Mesendoderm (in vitro differentiated cells): Measurements from ENCODE around the gene HSP90AA1.
"Not testable (repeated sequence)": the region's sequence is repeated elsewhere in the genome, so short reads cannot be mapped to it uniquely, and the experiment has no call there.

Source experiments
- DNase-seq: peaks from one replicate; pipeline ENCODE4 v3.0.0; 2013
- H2AK5ac ChIP-seq: 2 replicates; pipeline ENCODE4 v1.6.1; 2013; ENCODE audit warnings: low read length, inconsistent platforms
- H2BK120ac ChIP-seq: 2 replicates; pipeline ENCODE4 v1.6.1; 2013; ENCODE audit warnings: low read depth, mild to moderate bottlenecking, low read length, moderate library complexity, mixed read lengths
- H2BK15ac ChIP-seq: replicated peaks from 2 replicates; pipeline ENCODE4 v1.6.1; 2013; ENCODE audit warnings: low read depth, mild to moderate bottlenecking, moderate library complexity
- H2BK5ac ChIP-seq: 2 replicates; pipeline ENCODE4 v1.6.1; 2013; ENCODE audit warnings: low read length, inconsistent platforms
- H3K18ac ChIP-seq: 2 replicates; pipeline ENCODE4 v1.6.1; 2013; ENCODE audit warnings: mild to moderate bottlenecking, low read length, mixed read lengths
- H3K23ac ChIP-seq: one replicate; pipeline ENCODE4 v1.6.1; 2013; ENCODE audit warnings: low read length
- H3K27ac ChIP-seq: 2 replicates; pipeline ENCODE4 v1.5.1; 2013; ENCODE audit warnings: low read depth, mild to moderate bottlenecking, inconsistent platforms, low read length, moderate library complexity
- H3K27me3 ChIP-seq: 2 replicates; pipeline ENCODE4 v1.6.1; 2013; ENCODE audit warnings: low read length, control low read depth, mild to moderate bottlenecking, inconsistent platforms; ENCODE audit not compliant: insufficient read depth, poor library complexity
- H3K36me3 ChIP-seq: 2 replicates; pipeline ENCODE4 v1.6.1; 2013; ENCODE audit warnings: low read length, inconsistent platforms; ENCODE audit not compliant: control insufficient read depth, insufficient read depth
- H3K4ac ChIP-seq: one replicate; pipeline ENCODE4 v1.6.1; 2013; ENCODE audit warnings: low read depth, mild to moderate bottlenecking, low read length, moderate library complexity
- H3K4me1 ChIP-seq: 2 replicates; pipeline ENCODE4 v1.6.1; 2013; ENCODE audit warnings: low read depth, low read length, inconsistent platforms; ENCODE audit not compliant: control insufficient read depth
- H3K4me2 ChIP-seq: 2 replicates; pipeline ENCODE4 v1.6.1; 2013; ENCODE audit warnings: low read length
- H3K4me3 ChIP-seq: 2 replicates; pipeline ENCODE4 v1.5.1; 2013; ENCODE audit warnings: mild to moderate bottlenecking, low read length
- H3K56ac ChIP-seq: one replicate; pipeline ENCODE4 v1.6.1; 2013; ENCODE audit warnings: low read length
- H3K79me1 ChIP-seq: 2 replicates; pipeline ENCODE4 v1.6.1; 2013; ENCODE audit warnings: low read length, inconsistent platforms
- H3K79me2 ChIP-seq: 2 replicates; pipeline ENCODE4 v1.6.1; 2013; ENCODE audit warnings: mild to moderate bottlenecking, low read length; ENCODE audit not compliant: control insufficient read depth, insufficient read depth
- H3K9ac ChIP-seq: 2 replicates; pipeline ENCODE4 v1.6.1; 2013; ENCODE audit warnings: low read length, inconsistent platforms
- H4K5ac ChIP-seq: one replicate; pipeline ENCODE4 v1.6.1; 2013; ENCODE audit warnings: low read length
- H4K8ac ChIP-seq: one replicate; pipeline ENCODE4 v1.6.1; 2013; ENCODE audit warnings: low read depth, mild to moderate bottlenecking, control low read depth, low read length, moderate library complexity
- WGBS: extraction: QIAGEN DNeasy Blood & Tissue Kit; methylation state at CpG from one replicate; pipeline ENCODE4 v1.1.7; 2013; ENCODE audit warnings: low lambda C conversion rate, missing lambda C conversion rate; ENCODE audit not compliant: insufficient coverage; ENCODE audit errors: extremely low coverage; 5-methylcytosine and 5-hydroxymethylcytosine counted together

The HSP90AA1 gene

DNA sequence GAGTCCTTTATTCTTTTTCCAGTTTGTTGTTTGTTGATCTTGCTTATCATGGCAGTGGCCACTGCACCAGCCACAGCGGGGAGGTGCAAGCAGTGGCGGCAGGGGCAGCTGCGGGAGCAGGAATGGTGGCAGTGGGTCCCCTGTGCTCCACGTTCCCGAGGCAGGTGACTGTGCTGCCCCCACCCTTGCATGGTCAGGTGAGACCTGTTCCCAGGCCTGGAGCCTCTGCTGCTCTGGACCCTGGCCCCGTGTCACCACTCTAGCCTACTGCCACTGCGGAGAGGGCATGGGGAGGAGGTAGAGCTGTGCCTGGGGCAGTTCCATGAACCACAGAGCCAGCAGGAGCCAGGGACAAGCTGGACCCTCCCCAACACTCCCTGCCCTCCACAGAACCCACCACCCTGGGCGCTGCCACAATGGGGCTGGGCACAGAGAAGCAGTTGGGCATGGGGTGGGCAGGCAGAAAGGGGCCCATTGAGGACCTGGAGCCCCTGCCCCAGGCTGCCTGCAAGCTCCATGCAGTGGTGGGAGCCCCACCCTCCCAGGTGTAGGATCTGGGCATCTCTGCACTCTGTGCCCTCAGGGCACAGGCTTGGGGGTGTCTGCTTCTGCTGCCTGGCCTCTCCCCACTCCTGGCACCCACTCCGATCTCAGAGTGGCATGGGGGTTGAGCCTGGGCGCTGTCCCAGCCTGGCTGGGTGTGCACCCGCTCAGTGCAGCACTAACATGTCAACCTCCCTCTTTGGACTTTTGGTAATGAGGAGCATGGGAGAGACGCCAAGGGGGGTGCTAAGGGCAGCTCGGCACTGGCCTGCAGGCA, 29.7 kb upstream of the HSP90AA1 start:
- H3K4ac ChIP-seq: no peak overlapping the region
- H3K27me3 ChIP-seq: no peaks in the 10 kb centered on the region
- no peaks in the 10 kb centered on the region for H3K4me1 ChIP-seq
- H3K23ac ChIP-seq: no peak overlapping the region
- H4K8ac ChIP-seq: no peak overlapping the region
- H2BK120ac ChIP-seq: no peak overlapping the region
- no peak for DNase-seq
- no peak overlapping the region for H3K27ac ChIP-seq
- no peaks in the 10 kb centered on the region for H3K79me2 ChIP-seq
- H4K5ac ChIP-seq: no peak overlapping the region
- no peak overlapping the region for H3K18ac ChIP-seq
- H3K56ac ChIP-seq: no peak overlapping the region
- H3K4me3 ChIP-seq: no peak overlapping the region
- no peaks in the 10 kb centered on the region for H3K36me3 ChIP-seq
- no peak overlapping the region for H3K9ac ChIP-seq
- no peak overlapping the region for H3K4me2 ChIP-seq
- no peaks in the 10 kb centered on the region for H3K79me1 ChIP-seq
- no peak overlapping the region for H2BK5ac ChIP-seq
- H2BK15ac ChIP-seq: no peak overlapping the region
- H2AK5ac ChIP-seq: no peak overlapping the region
- WGBS: no CpG with 5 or more reads among the region's 13 CpGs

GRCh38 chr14:102111101-102111500, 24.3 kb upstream of the HSP90AA1 start:
- no peak for DNase-seq
- Histone ChIP-seq H3K27me3 (no peaks in the 10 kb centered on the region), H3K27ac (no peak overlapping the region), H2BK120ac (no peak overlapping the region), H3K18ac (no peak overlapping the region), H3K4me2 (no peak overlapping the region), H3K79me1 (no peaks in the 10 kb centered on the region), H2BK5ac (no peak overlapping the region), H3K79me2 (no peaks in the 10 kb centered on the region), H3K4me1 (no peaks in the 10 kb centered on the region), H3K36me3 (no peaks in the 10 kb centered on the region), H3K56ac (no peak overlapping the region), H4K8ac (no peak overlapping the region), H2BK15ac (no peak overlapping the region), H3K4ac (no peak overlapping the region), H3K23ac (no peak overlapping the region), H2AK5ac (no peak overlapping the region), H4K5ac (no peak overlapping the region), H3K9ac (no peak overlapping the region), H3K4me3 (no peak overlapping the region)
- no CpG with 5 or more reads among the region's 3 CpGs for WGBS

- H3K18ac ChIP-seq, H3K9ac ChIP-seq, H3K4ac ChIP-seq, DNase-seq, H2AK5ac ChIP-seq, H3K56ac ChIP-seq, H3K27me3 ChIP-seq, H3K4me3 ChIP-seq, H3K4me1 ChIP-seq, H2BK5ac ChIP-seq, H3K36me3 ChIP-seq, H4K8ac ChIP-seq, H2BK120ac ChIP-seq, H4K5ac ChIP-seq, H3K27ac ChIP-seq, H2BK15ac ChIP-seq, H3K79me2 ChIP-seq, H3K23ac ChIP-seq, H3K4me2 ChIP-seq, H3K79me1 ChIP-seq: not testable (repeated sequence)
- WGBS: no CpG with 5 or more reads among the region's 1 CpG
Observed at GRCh38 chr14:102109332-102109731, 22.5 kb upstream of the HSP90AA1 start.

GRCh38 chr14:102105369-102105768, 18.5 kb upstream of the HSP90AA1 start:
- Histone ChIP-seq H4K8ac (no peak overlapping the region), H3K79me2 (no peaks in the 10 kb centered on the region), H3K4me3 (no peak overlapping the region), H3K36me3 (no peaks in the 10 kb centered on the region), H2BK15ac (no peak overlapping the region), H2BK5ac (no peak overlapping the region), H3K4me2 (no peak overlapping the region), H2AK5ac (no peak overlapping the region), H3K79me1 (no peaks in the 10 kb centered on the region), H3K4ac (no peak overlapping the region), H3K18ac (no peak overlapping the region), H2BK120ac (no peak overlapping the region), H3K23ac (no peak overlapping the region), H3K9ac (no peak overlapping the region), H4K5ac (no peak overlapping the region), H3K27me3 (no peaks in the 10 kb centered on the region), H3K27ac (no peak overlapping the region), H3K4me1 (no peaks in the 10 kb centered on the region), H3K56ac (no peak overlapping the region)
- DNase-seq: no peak
- WGBS: no CpG with 5 or more reads among the region's 4 CpGs

GRCh38 chr14:102103062-102103695, 16.3 kb upstream of the HSP90AA1 start:
- Histone ChIP-seq H3K4me1 (no peaks in the 10 kb centered on the region), H3K79me2 (no peaks in the 10 kb centered on the region)
- no CpG with 5 or more reads among the region's 10 CpGs for WGBS

More at GRCh38 chr14:102103062-102103695, 16.3 kb upstream of the HSP90AA1 start:
- H3K23ac ChIP-seq: no peak overlapping the region
- H3K79me1 ChIP-seq: no peaks in the 10 kb centered on the region
- no peak overlapping the region for H2AK5ac ChIP-seq
- no peak overlapping the region for H3K27ac ChIP-seq
- no peak for DNase-seq
- H2BK15ac ChIP-seq: no peak overlapping the region
- no peak overlapping the region for H2BK5ac ChIP-seq
- H2BK120ac ChIP-seq: no peak overlapping the region
- no peak overlapping the region for H3K4me3 ChIP-seq
- H3K18ac ChIP-seq: no peak overlapping the region
- H3K4me2 ChIP-seq: no peak overlapping the region
- no peak overlapping the region for H3K56ac ChIP-seq
- no peak overlapping the region for H4K5ac ChIP-seq
- no peak overlapping the region for H4K8ac ChIP-seq
- no peaks in the 10 kb centered on the region for H3K27me3 ChIP-seq
- no peak overlapping the region for H3K4ac ChIP-seq
- H3K36me3 ChIP-seq: no peaks in the 10 kb centered on the region
- no peak overlapping the region for H3K9ac ChIP-seq
